K562 (cell line): Measurements from ENCODE around the gene DNAH10. TPM values are rescaled to one million over a fixed set of nuclear protein-coding genes. Genes with fewer than 3 reads are reported as not detected.

Experiments used
- ATAC-seq: fragments of 200-7000 bp; cut with Tn5 transposase; 3 replicates; pipeline ENCODE4 v1.9.1; 2020; ENCODE audit warnings: moderate library complexity
- BruUV-seq: library from RNA; stranded (reverse); fragments of 400-500 nt; replicated peaks from 2 replicates; lab custom pipeline; 2021; lab: Mats Ljungman, UMichigan
- CTCF ChIA-PET: fragments of 300-600 bp; formaldehyde crosslinking; extraction: SDS; loops from one replicate; lab custom pipeline; 2021; ENCODE audit warnings: low intra/inter-chr PET ratio; lab: Yijun Ruan, JAX
- POLR2A ChIA-PET: fragments of 300-600, 350-650 bp; sonication (Branson Sonifier 250); formaldehyde crosslinking; extraction: SDS; loops from one replicate; lab custom pipeline; 2021; ENCODE audit warnings: antibody characterized with exemption, inconsistent platforms; lab: Yijun Ruan, JAX
- DNase-seq, 4 experiments: peaks; one replicate each; pipeline versions ENCODE4 v3.0.0 to v3.0.0-alpha.2; 2011 to 2018; ENCODE audit warnings: low spot score in 3 of 4, mixed read lengths in 3 of 4; ENCODE audit errors: extremely low read depth in 1 of 4
- FAIRE-seq: peaks from 2 replicates; lab custom pipeline; 2011; peaks lifted over from hg19 to GRCh38; lab: Jason Lieb, UNC
- H2AFZ ChIP-seq: 2 replicates; pipeline ENCODE4 v1.6.0; 2011; ENCODE audit warnings: low read depth, low read length, control low read depth, inconsistent platforms
- H3K27ac ChIP-seq: fragments of 200-600 bp; 3 replicates; pipeline ENCODE4 v1.8.0; 2011; ENCODE audit warnings: low read depth, mild to moderate bottlenecking, control low read depth, inconsistent platforms, low read length, moderate library complexity, mixed read lengths; ENCODE audit errors: extremely low read depth
- H3K27me3 ChIP-seq, 2 experiments: fragments of 300-600 bp in 1 of 2; 2 replicates in 1 of 2; 3 replicates in 1 of 2; pipeline versions ENCODE4 v1.6.0 to v1.8.0; 2011; ENCODE audit warnings: inconsistent platforms in 2 of 2, low read length in 2 of 2, mild to moderate bottlenecking in 1 of 2, mixed read lengths in 1 of 2, moderate library complexity in 1 of 2; ENCODE audit not compliant: control insufficient read depth in 2 of 2, insufficient read depth in 2 of 2
- H3K36me3 ChIP-seq: fragments of 300-600 bp; 3 replicates; pipeline ENCODE4 v1.8.0; 2011; ENCODE audit warnings: mild to moderate bottlenecking, low read length, inconsistent platforms; ENCODE audit not compliant: control insufficient read depth, insufficient read depth
- H3K4me1 ChIP-seq, 2 experiments: fragments of 200-600 bp in 1 of 2; replicated peaks in 1 of 2; 2 replicates in 1 of 2; 3 replicates in 1 of 2; pipeline versions ENCODE4 v1.5.1 to v1.8.0; 2011; ENCODE audit warnings: inconsistent platforms in 2 of 2, low read length in 2 of 2, mild to moderate bottlenecking in 1 of 2, mixed read lengths in 1 of 2, moderate library complexity in 1 of 2; ENCODE audit not compliant: control insufficient read depth in 2 of 2, insufficient read depth in 2 of 2
- H3K4me2 ChIP-seq: 2 replicates; pipeline ENCODE4 v1.6.1; 2011; ENCODE audit warnings: low read length, control low read depth, inconsistent platforms, mixed read lengths; ENCODE audit not compliant: insufficient read depth
- H3K4me3 ChIP-seq: fragments of 200-600 bp; sonication (generic), shearing (Covaris generic); 2 replicates; pipeline ENCODE4 v1.5.1; 2016; ENCODE audit warnings: control low read depth, inconsistent platforms
- H3K79me2 ChIP-seq: fragments of 200-600 bp; 3 replicates; pipeline ENCODE4 v1.8.0; 2011; ENCODE audit warnings: low read length, inconsistent platforms; ENCODE audit not compliant: control insufficient read depth, insufficient read depth
- H3K9ac ChIP-seq, 2 experiments: 2 replicates each; pipeline versions ENCODE4 v1.6.0 to v1.6.1; 2011; ENCODE audit warnings: low read depth in 2 of 2, low read length in 2 of 2, control low read depth in 1 of 2, inconsistent platforms in 1 of 2, mild to moderate bottlenecking in 1 of 2, mixed read lengths in 1 of 2; ENCODE audit not compliant: insufficient read depth in 1 of 2
- H3K9me1 ChIP-seq: one replicate; pipeline ENCODE4 v1.6.0; 2011; ENCODE audit warnings: inconsistent platforms, mild to moderate bottlenecking, low read length, moderate library complexity; ENCODE audit not compliant: control insufficient read depth, insufficient read depth
- H3K9me3 ChIP-seq: replicated peaks from 2 replicates; pipeline ENCODE4 v1.5.1; 2011; ENCODE audit warnings: low read depth, low read length, inconsistent platforms; ENCODE audit not compliant: control insufficient read depth, insufficient read depth
- H4K20me1 ChIP-seq: replicated peaks from 2 replicates; pipeline ENCODE4 v1.6.1; 2011; ENCODE audit warnings: low read length, inconsistent platforms, mixed read lengths; ENCODE audit not compliant: control insufficient read depth, insufficient read depth
- JUN ChIP-seq, 2 experiments: sonication (generic) in 1 of 2; formaldehyde crosslinking in 1 of 2; IDR thresholded peaks; 2 replicates each; pipeline versions ENCODE4 v1.6.1 to v1.8.0; 2012 to 2022; ENCODE audit warnings: borderline replicate concordance in 2 of 2, mild to moderate bottlenecking in 2 of 2, improper control_type of control experiment in 1 of 2, low read depth in 1 of 2, low read length in 1 of 2, missing genetic modification reagents in 1 of 2
- NFE2L1 ChIP-seq: fragments of 450-650 bp; IDR thresholded peaks from 2 replicates; pipeline ENCODE4 v1.6.1; 2016; ENCODE audit warnings: missing genetic modification characterization, low read depth, mild to moderate bottlenecking, missing compliant biosample characterization, moderate library complexity, borderline replicate concordance
- NFIC ChIP-seq: fragments of 450-650 bp; IDR thresholded peaks from 2 replicates; pipeline ENCODE4 v1.6.1; 2017; ENCODE audit warnings: mild to moderate bottlenecking, inconsistent platforms
- POLR2AphosphoS2 ChIP-seq: IDR thresholded peaks from 2 replicates; pipeline ENCODE4 v1.6.1; 2012; ENCODE audit warnings: low read length, improper control_type of control experiment
- RBFOX2 ChIP-seq: fragments of 200-400 bp; formaldehyde crosslinking; IDR thresholded peaks from 2 replicates; pipeline ENCODE4 v1.6.1; 2017; ENCODE audit warnings: low read depth, mild to moderate bottlenecking, low read length, moderate library complexity
- ZNF217 ChIP-seq: sonication (generic); formaldehyde crosslinking; IDR thresholded peaks from 2 replicates; pipeline ENCODE4 v1.8.0; 2022; ENCODE audit warnings: mild to moderate bottlenecking, missing genetic modification reagents
- WGBS: fragments of 100-300 bp; shearing (Covaris generic); methylation state at CpG from one replicate; pipeline ENCODE4 v1.1.6; 2016; ENCODE audit warnings: low coverage, mixed read lengths; ENCODE audit not compliant: insufficient coverage; ENCODE audit errors: missing lambda C conversion rate; 5-methylcytosine and 5-hydroxymethylcytosine counted together
- in situ Hi-C: fragments of 300-500 bp; cut with MboI; formaldehyde crosslinking; loops from 4 replicates; pipeline ENCODE4 v1.15.0; 2018; ENCODE audit warnings: inconsistent platforms, mixed read lengths
- intact Hi-C: fragments of 100-400 bp; cut with micrococcal nuclease; formaldehyde crosslinking; loops from 2 replicates; pipeline ENCODE4 v1.14.2; 2022
- polyA plus RNA-seq, 8 experiments: library from polyadenylated mRNA; depleted of rRNA in 4 of 8; stranded (reverse) in 5 of 8; unstranded in 3 of 8; fragments of >200 nt; fragmentation: Nextera tagmentation in 2 of 8; fragmentation: Illumina TruSeq in 1 of 8; extraction: Ambion mirVana in 2 of 8; extraction: Trizol in 1 of 8; gene quantifications; 2 replicates each; pipeline versions ENCODE4 v1.2.1 to v1.2.3, GENCODE V29; 2011 to 2014; ENCODE audit warnings: inconsistent platforms in 1 of 8, missing spikeins in 1 of 8
- total RNA-seq, 7 experiments: library from RNA; depleted of rRNA in 6 of 7; stranded (reverse); fragments of >200 nt in 6 of 7; fragmentation: Illumina TruSeq in 2 of 7; extraction: Trizol in 2 of 7; gene quantifications; 2 replicates each; pipeline versions ENCODE4 v1.2.1 to v1.2.3, GENCODE V29; 2011 to 2021; ENCODE audit warnings: low replicate concordance in 1 of 7
- TF ChIP-seq, protein P1 (sequence below): fragments of 450-650 bp; formaldehyde crosslinking; IDR thresholded peaks from 2 replicates; pipeline ENCODE4 v1.4.0; 2020; ENCODE audit warnings: mild to moderate bottlenecking, moderate library complexity

The DNAH10 gene
- total and polyA plus RNA-seq, 9 of the 15 experiments (the other 6 are each of a cell fraction or from before 2014, with no cell fraction given), result 0.01 to 0.06 (median 0.04) TPM; not detected in 1

- POLR2A ChIA-PET, result interaction anchor here (0.7 to 0.8 kb wide), 2 partner anchors 8 to 47 kb away, joined by 3 to 5 read pairs; no protein-coding TSS in a partner anchor
- H2AFZ ChIP-seq, result no peak overlapping the region
- peaks cover 0 to 5% of the 10 kb centered on the region in 2 experiments; a peak in 4 of 5 replicates for H3K4me1 ChIP-seq
- in situ Hi-C loops (no loop called here), intact Hi-C loops (no loop called here)
- FAIRE-seq (no peak), DNase-seq (no peak), ATAC-seq (no peak)
- BruUV-seq, result no TSS peak
- H3K4me3 ChIP-seq, result no peak overlapping the region
- no peaks in the 10 kb centered on the region for H3K9me3 ChIP-seq
- peaks cover 63 to 94% of the 10 kb centered on the region in 2 experiments for H3K27me3 ChIP-seq
- H3K36me3 ChIP-seq, result no peaks in the 10 kb centered on the region
- H3K27ac ChIP-seq, result no peak overlapping the region
- no peaks in the 10 kb centered on the region for H3K79me2 ChIP-seq
- peaks cover 16% of the 10 kb centered on the region for H4K20me1 ChIP-seq
- no peaks in the 10 kb centered on the region for H3K9me1 ChIP-seq
- H3K9ac ChIP-seq, result no peak overlapping the region
- WGBS, result 3% methylated on average over 14 of the region's 14 CpGs
- no peak overlapping the region for H3K4me2 ChIP-seq
- TF ChIP-seq NFIC, result no peak
- no peak for TF ChIP-seq NFE2L1 (tag)
- TF ChIP-seq, protein P1, sequence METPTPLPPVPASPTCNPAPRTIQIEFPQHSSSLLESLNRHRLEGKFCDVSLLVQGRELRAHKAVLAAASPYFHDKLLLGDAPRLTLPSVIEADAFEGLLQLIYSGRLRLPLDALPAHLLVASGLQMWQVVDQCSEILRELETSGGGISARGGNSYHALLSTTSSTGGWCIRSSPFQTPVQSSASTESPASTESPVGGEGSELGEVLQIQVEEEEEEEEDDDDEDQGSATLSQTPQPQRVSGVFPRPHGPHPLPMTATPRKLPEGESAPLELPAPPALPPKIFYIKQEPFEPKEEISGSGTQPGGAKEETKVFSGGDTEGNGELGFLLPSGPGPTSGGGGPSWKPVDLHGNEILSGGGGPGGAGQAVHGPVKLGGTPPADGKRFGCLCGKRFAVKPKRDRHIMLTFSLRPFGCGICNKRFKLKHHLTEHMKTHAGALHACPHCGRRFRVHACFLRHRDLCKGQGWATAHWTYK (CRISPR knock-in tag), result no peak
- TF ChIP-seq POLR2AphosphoS2, result no peak
- no peak for TF ChIP-seq JUN (IDR thresholded peaks at IDR 0.05; ENCODE audit: borderline replicate concordance, low read depth, low read length)
- TF ChIP-seq JUN (CRISPR knock-in tag; IDR thresholded peaks at IDR 0.05; ENCODE audit: borderline replicate concordance), result no peak
- no peak for TF ChIP-seq ZNF217 (CRISPR knock-in tag)
- no peak for TF ChIP-seq RBFOX2
- TF ChIP-seq, all 486 proteins: peak for 0
- CTCF ChIA-PET, result no interaction called here
Measured at GRCh38 chr12:123933214-123933613, 171.1 kb downstream of the DNAH10 start.
